ENCODE data around the gene TGFBRAP1.

The TGFBRAP1 gene

GRCh38 chr2:105236060-105236424 lies 93.5 kb downstream of the TGFBRAP1 start:
- DNase-seq: no peak

DNA sequence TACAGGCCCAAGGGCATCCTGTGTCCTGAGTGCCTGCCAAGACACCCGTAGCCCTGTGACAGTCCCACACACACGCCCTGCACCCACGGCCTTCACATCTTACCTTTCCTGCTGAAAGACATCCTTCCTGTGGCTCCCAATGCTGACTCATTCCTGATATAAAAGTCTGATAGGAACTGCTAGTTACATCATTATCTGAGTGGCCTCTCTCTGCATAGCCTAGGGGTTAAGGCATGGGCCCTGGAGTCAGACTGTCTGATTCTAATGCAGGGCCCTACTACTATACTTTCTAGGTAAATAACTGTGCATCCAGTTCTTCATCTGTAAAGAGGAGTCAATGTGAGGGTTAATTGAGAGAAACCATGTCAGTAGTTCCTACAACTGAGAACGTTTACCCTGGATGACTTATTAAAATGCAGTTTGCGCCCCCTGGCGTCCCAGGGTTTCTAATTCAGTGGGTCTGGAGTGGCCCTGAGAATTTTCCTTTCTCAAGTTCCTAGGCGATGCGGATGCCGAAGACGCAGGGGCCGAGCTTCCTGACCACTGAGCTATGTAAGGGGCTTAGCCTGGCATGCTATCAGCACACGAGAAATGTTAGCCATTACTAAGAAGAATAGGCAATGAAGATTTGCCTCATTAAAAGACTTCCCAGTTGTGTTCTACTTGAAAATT lies 94.0 kb downstream of the TGFBRAP1 start:
- DNase-seq: no peak

- DNase-seq: no peak
Measured at GRCh38 chr2:105231232-105231619, 98.3 kb downstream of the TGFBRAP1 start.

- no peak for DNase-seq
Measured at GRCh38 chr2:105224444-105224843, 105.1 kb downstream of the TGFBRAP1 start.

DNA sequence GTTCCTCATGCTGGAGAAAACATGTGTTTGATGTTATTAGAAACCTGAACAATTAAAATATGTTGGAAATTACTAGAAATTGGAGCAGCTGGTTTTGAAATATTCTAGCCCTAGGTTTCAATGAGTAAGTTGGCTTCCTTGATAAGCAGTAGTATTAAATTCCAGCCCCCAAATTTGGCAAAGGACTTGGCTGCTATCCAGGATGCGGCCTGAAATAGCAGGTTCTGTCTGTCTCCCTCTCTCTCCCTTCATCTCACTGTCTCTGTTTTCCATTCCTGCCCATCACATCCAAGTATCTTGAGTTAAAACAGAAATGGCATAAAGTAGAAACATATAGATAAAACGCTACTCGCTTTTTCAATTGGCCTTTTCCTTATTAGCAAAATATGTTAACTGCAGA lies 108.9 kb downstream of the TGFBRAP1 start:
- DNase-seq: no peak

DNA sequence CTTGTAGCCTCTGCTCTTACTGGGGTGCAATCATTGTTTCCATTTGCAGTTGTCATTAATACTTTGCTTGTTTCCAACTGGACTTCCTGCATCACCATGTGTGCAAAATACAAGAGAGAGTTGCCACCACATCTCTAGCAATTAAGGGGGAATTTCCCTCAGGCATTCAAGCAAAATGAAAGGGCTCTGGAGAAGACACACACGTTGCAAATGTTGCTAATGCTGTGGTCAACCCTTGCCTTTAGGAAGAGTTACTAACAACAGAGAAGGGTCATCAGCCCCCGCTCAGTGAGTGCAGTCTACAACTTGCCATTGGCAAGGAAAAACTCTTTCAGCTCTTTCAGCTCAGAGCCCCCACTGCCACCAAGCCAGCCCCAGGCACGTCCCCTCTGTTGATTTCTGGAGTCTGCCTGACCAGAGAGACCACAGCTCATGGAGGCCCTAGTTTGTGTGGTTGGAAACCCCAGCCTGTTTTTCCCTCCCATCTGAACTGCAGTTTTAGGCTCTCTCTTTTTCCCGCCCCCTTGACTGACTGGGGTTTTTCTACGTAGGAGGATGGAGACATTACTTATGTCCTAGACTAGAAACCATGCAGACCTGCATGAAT lies 113.8 kb downstream of the TGFBRAP1 start:
- DNase-seq: no peak
